Trophoblast cell (in vitro differentiated cells and primary cell): Measurements from ENCODE around the gene CASS4.

ENCODE experiments used
- DNase-seq, 2 donors: peaks; one replicate each; pipeline ENCODE4 v3.0.0-alpha.2; 2016
- H2AFZ ChIP-seq: 2 replicates; pipeline ENCODE4 v1.6.1; 2013; ENCODE audit warnings: low read length, moderate library complexity, mild to moderate bottlenecking; ENCODE audit not compliant: insufficient read depth, poor library complexity
- H2AK5ac ChIP-seq: 2 replicates; pipeline ENCODE4 v1.6.1; 2013; ENCODE audit warnings: mild to moderate bottlenecking, low read length
- H2BK120ac ChIP-seq: 2 replicates; pipeline ENCODE4 v1.6.1; 2013; ENCODE audit warnings: low read length, mild to moderate bottlenecking, moderate library complexity; ENCODE audit not compliant: insufficient read depth, poor library complexity
- H2BK12ac ChIP-seq: 2 replicates; pipeline ENCODE4 v1.6.1; 2013; ENCODE audit warnings: mild to moderate bottlenecking, low read length, moderate library complexity
- H2BK5ac ChIP-seq: 2 replicates; pipeline ENCODE4 v1.6.1; 2013; ENCODE audit warnings: low read length, low read depth, moderate library complexity, mild to moderate bottlenecking; ENCODE audit not compliant: poor library complexity
- H3K14ac ChIP-seq: 2 replicates; pipeline ENCODE4 v1.6.1; 2013; ENCODE audit warnings: mild to moderate bottlenecking, low read length
- H3K18ac ChIP-seq: 2 replicates; pipeline ENCODE4 v1.6.1; 2013; ENCODE audit warnings: mild to moderate bottlenecking, low read length
- H3K23ac ChIP-seq: 2 replicates; pipeline ENCODE4 v1.6.1; 2013; ENCODE audit warnings: low read length
- H3K27ac ChIP-seq: 2 replicates; pipeline ENCODE4 v1.5.1; 2013; ENCODE audit warnings: low read depth, mild to moderate bottlenecking, inconsistent platforms, low read length, moderate library complexity
- H3K27me3 ChIP-seq: 2 replicates; pipeline ENCODE4 v1.6.1; 2013; ENCODE audit warnings: inconsistent platforms, mild to moderate bottlenecking, low read length, moderate library complexity; ENCODE audit not compliant: insufficient read depth
- H3K36me3 ChIP-seq, 2 experiments: 1 replicate in 1 of 2; 2 replicates in 1 of 2; pipeline ENCODE4 v1.6.1; 2013; ENCODE audit warnings: low read length in 2 of 2, mild to moderate bottlenecking in 2 of 2, moderate library complexity in 1 of 2; ENCODE audit not compliant: insufficient read depth in 2 of 2, control insufficient read depth in 1 of 2
- H3K4ac ChIP-seq: 2 replicates; pipeline ENCODE4 v1.6.1; 2013; ENCODE audit warnings: low read depth, mild to moderate bottlenecking, low read length, moderate library complexity
- H3K4me1 ChIP-seq, 2 experiments: 1 replicate in 1 of 2; 2 replicates in 1 of 2; pipeline ENCODE4 v1.6.1; 2013; ENCODE audit warnings: low read length in 2 of 2, mild to moderate bottlenecking in 2 of 2, moderate library complexity in 1 of 2; ENCODE audit not compliant: insufficient read depth in 2 of 2, control insufficient read depth in 1 of 2
- H3K4me2 ChIP-seq: 2 replicates; pipeline ENCODE4 v1.6.1; 2013; ENCODE audit warnings: inconsistent platforms, mild to moderate bottlenecking, low read length, moderate library complexity
- H3K4me3 ChIP-seq: 2 replicates; pipeline ENCODE4 v1.5.1; 2013; ENCODE audit warnings: mild to moderate bottlenecking, low read depth, low read length, inconsistent platforms
- H3K79me1 ChIP-seq: one replicate; pipeline ENCODE4 v1.6.1; 2013; ENCODE audit warnings: low read length
- H3K79me2 ChIP-seq: 2 replicates; pipeline ENCODE4 v1.6.1; 2013; ENCODE audit warnings: low read length, mild to moderate bottlenecking; ENCODE audit not compliant: control insufficient read depth, insufficient read depth, poor library complexity
- H3K9ac ChIP-seq: 2 replicates; pipeline ENCODE4 v1.6.1; 2013; ENCODE audit warnings: mild to moderate bottlenecking, low read length
- H3K9me3 ChIP-seq: 2 replicates; pipeline ENCODE4 v1.6.1; 2013; ENCODE audit warnings: low read depth, mild to moderate bottlenecking, control low read depth, inconsistent platforms, low read length; ENCODE audit not compliant: insufficient read depth
- H4K12ac ChIP-seq: 2 replicates; pipeline ENCODE4 v1.6.1; 2013; ENCODE audit warnings: low read depth, mild to moderate bottlenecking, low read length, moderate library complexity
- H4K8ac ChIP-seq: 2 replicates; pipeline ENCODE4 v1.6.1; 2013; ENCODE audit warnings: low read depth, mild to moderate bottlenecking, low read length, moderate library complexity
- H4K91ac ChIP-seq: one replicate; pipeline ENCODE4 v1.6.1; 2013; ENCODE audit warnings: low read depth, mild to moderate bottlenecking, low read length, moderate library complexity
- WGBS: extraction: QIAGEN DNeasy Blood & Tissue Kit; methylation state at CpG from one replicate; pipeline ENCODE4 v1.1.7; 2013; ENCODE audit warnings: missing lambda C conversion rate; ENCODE audit not compliant: insufficient read length, insufficient coverage; ENCODE audit errors: extremely low coverage; 5-methylcytosine and 5-hydroxymethylcytosine counted together

Gene CASS4

GRCh38 chr20:56445540-56445939 lies 33.5 kb downstream of the CASS4 start:
- no peak overlapping the region for H2BK120ac ChIP-seq
- H2BK5ac ChIP-seq = no peak overlapping the region
- H3K27ac ChIP-seq = no peak overlapping the region
- no CpG with 5 or more reads among the region's 16 CpGs for WGBS
- no peak overlapping the region for H4K8ac ChIP-seq
- H2AFZ ChIP-seq = no peak overlapping the region
- H3K4me3 ChIP-seq = no peak overlapping the region
- H4K91ac ChIP-seq = no peak overlapping the region
- no peak for DNase-seq
- H3K9me3 ChIP-seq = no peaks in the 10 kb centered on the region
- H3K79me2 ChIP-seq = no peaks in the 10 kb centered on the region
- no peak overlapping the region for H3K4me2 ChIP-seq
- no peak overlapping the region for H4K12ac ChIP-seq
- H3K9ac ChIP-seq = no peak overlapping the region
- no peak overlapping the region for H3K18ac ChIP-seq
- no peak overlapping the region for H2BK12ac ChIP-seq
- no peak overlapping the region for H3K23ac ChIP-seq
- H2AK5ac ChIP-seq = no peak overlapping the region
- no peak overlapping the region for H3K4ac ChIP-seq
- peaks cover 5 to 15% of the 10 kb centered on the region in 2 experiments for H3K4me1 ChIP-seq
- no peak overlapping the region for H3K14ac ChIP-seq
- H3K27me3 ChIP-seq = no peaks in the 10 kb centered on the region
- H3K79me1 ChIP-seq = peaks cover 6% of the 10 kb centered on the region
- H3K36me3 ChIP-seq = no peaks in the 10 kb centered on the region

- Histone ChIP-seq H3K4ac (no peak overlapping the region), H2BK120ac (no peak overlapping the region), H4K12ac (no peak overlapping the region), H2AFZ (no peak overlapping the region), H3K36me3 (no peaks in the 10 kb centered on the region), H3K4me2 (no peak overlapping the region), H3K27ac (no peak overlapping the region), H2BK5ac (no peak overlapping the region), H4K91ac (no peak overlapping the region), H3K27me3 (no peaks in the 10 kb centered on the region), H3K4me3 (no peak overlapping the region), H3K79me1 (peaks cover 4% of the 10 kb centered on the region), H3K18ac (no peak overlapping the region), H3K79me2 (no peaks in the 10 kb centered on the region), H3K4me1 (peaks cover 4 to 10% of the 10 kb centered on the region in 2 experiments), H3K9ac (no peak overlapping the region), H3K9me3 (no peaks in the 10 kb centered on the region), H3K14ac (no peak overlapping the region), H2AK5ac (no peak overlapping the region), H4K8ac (no peak overlapping the region), H3K23ac (no peak overlapping the region), H2BK12ac (no peak overlapping the region)
- no peak for DNase-seq
Measured at GRCh38 chr20:56447227-56447626, 35.2 kb downstream of the CASS4 start.

GRCh38 chr20:56449459-56449858 lies 37.4 kb downstream of the CASS4 start:
- no peak overlapping the region for H3K18ac ChIP-seq
- no peak overlapping the region for H3K4ac ChIP-seq
- H3K4me2 ChIP-seq = no peak overlapping the region
- H2AK5ac ChIP-seq = no peak overlapping the region
- no peak overlapping the region for H2BK5ac ChIP-seq
- H3K36me3 ChIP-seq = no peaks in the 10 kb centered on the region
- no peak overlapping the region for H3K23ac ChIP-seq
- H2AFZ ChIP-seq = no peak overlapping the region
- DNase-seq = no peak
- H3K9ac ChIP-seq = no peak overlapping the region
- no CpG with 5 or more reads among the region's 5 CpGs for WGBS
- H4K91ac ChIP-seq = no peak overlapping the region
- no peaks in the 10 kb centered on the region for H3K27me3 ChIP-seq
- H3K79me2 ChIP-seq = no peaks in the 10 kb centered on the region
- H3K14ac ChIP-seq = no peak overlapping the region
- no peak overlapping the region for H4K8ac ChIP-seq
- no peak overlapping the region for H4K12ac ChIP-seq
- no peaks in the 10 kb centered on the region for H3K79me1 ChIP-seq
- no peaks in the 10 kb centered on the region for H3K4me1 ChIP-seq
- H3K9me3 ChIP-seq = no peaks in the 10 kb centered on the region
- no peak overlapping the region for H2BK12ac ChIP-seq
- H2BK120ac ChIP-seq = no peak overlapping the region
- H3K4me3 ChIP-seq = no peak overlapping the region
- H3K27ac ChIP-seq = no peak overlapping the region

- Histone ChIP-seq H3K18ac (no peak overlapping the region), H3K9me3 (no peaks in the 10 kb centered on the region), H3K4me1 (no peaks in the 10 kb centered on the region), H3K79me1 (no peaks in the 10 kb centered on the region), H3K4me3 (no peak overlapping the region), H3K14ac (no peak overlapping the region), H4K91ac (no peak overlapping the region), H2AK5ac (no peak overlapping the region), H2AFZ (no peak overlapping the region), H4K8ac (no peak overlapping the region), H3K4me2 (no peak overlapping the region), H4K12ac (no peak overlapping the region), H3K9ac (no peak overlapping the region), H3K27ac (no peak overlapping the region), H2BK5ac (no peak overlapping the region), H2BK12ac (no peak overlapping the region), H2BK120ac (no peak overlapping the region), H3K79me2 (no peaks in the 10 kb centered on the region), H3K27me3 (no peaks in the 10 kb centered on the region), H3K36me3 (no peaks in the 10 kb centered on the region), H3K23ac (no peak overlapping the region), H3K4ac (no peak overlapping the region)
- no CpG with 5 or more reads among the region's 13 CpGs for WGBS
- no peak for DNase-seq
Measured at GRCh38 chr20:56451056-56451765, 39.2 kb downstream of the CASS4 start.
